A549 (cell line): ENCODE measurements around the gene KCNQ2. TPM values are rescaled to one million over a fixed set of nuclear protein-coding genes. Genes with fewer than 3 reads are reported as not detected.
A peak's percentile ranks its signal among the peaks of the same experiment; 100 is the strongest.
"Not testable (repeated sequence)": the region's sequence is repeated elsewhere in the genome, so short reads cannot be mapped to it uniquely, and the experiment has no call there.

Experiments used
- ATAC-seq, 2 experiments: fragments of 200-7000 bp in 1 of 2; fragments of >200 bp in 1 of 2; cut with Nextera tagmentation in 1 of 2; cut with Tn5 transposase in 1 of 2; 3 replicates each; pipeline versions ENCODE4 v1.8.0 to v1.9.1; 2018 to 2020; ENCODE audit warnings: mild to moderate bottlenecking in 1 of 2, moderate library complexity in 1 of 2
- CTCF ChIA-PET: fragments of 300-600 bp; sonication (Branson Sonifier 250); formaldehyde crosslinking; extraction: SDS; loops from one replicate; lab custom pipeline; 2021; ENCODE audit warnings: antibody characterized with exemption, inconsistent platforms; lab: Yijun Ruan, JAX
- POLR2A ChIA-PET: fragments of 350-600 bp; formaldehyde crosslinking; extraction: SDS; loops from one replicate; lab custom pipeline; 2021; ENCODE audit warnings: antibody characterized with exemption, inconsistent platforms; lab: Yijun Ruan, JAX
- DNase-seq, 2 experiments: peaks; one replicate each; pipeline versions ENCODE4 v3.0.0 to v3.0.0-alpha.2; 2011 to 2016; ENCODE audit warnings: low read depth in 1 of 2, low spot score in 1 of 2
- FAIRE-seq: peaks from 2 replicates; lab custom pipeline; 2011; peaks lifted over from hg19 to GRCh38; lab: Jason Lieb, UNC
- H3K27ac ChIP-seq, 2 experiments: fragments of >200 bp; sonication (Bioruptor Twin); formaldehyde crosslinking; 3 replicates each; pipeline ENCODE4 v1.5.1; 2016 to 2017
- H3K4me1 ChIP-seq: fragments of >200 bp; sonication (Bioruptor Twin); formaldehyde crosslinking; 3 replicates; pipeline ENCODE4 v1.6.1; 2016
- H3K4me2 ChIP-seq: fragments of >200 bp; sonication (Bioruptor Twin); formaldehyde crosslinking; 3 replicates; pipeline ENCODE4 v1.6.1; 2016
- H3K4me3 ChIP-seq: fragments of >200 bp; sonication (Bioruptor Twin); formaldehyde crosslinking; 3 replicates; pipeline ENCODE4 v1.5.1; 2016
- H3K9me3 ChIP-seq: fragments of >200 bp; sonication (Bioruptor Twin); formaldehyde crosslinking; 3 replicates; pipeline ENCODE4 v1.6.1; 2016
- CEBPB ChIP-seq, 2 experiments: fragments of >200 bp in 1 of 2; sonication (Bioruptor Twin) in 1 of 2; formaldehyde crosslinking in 1 of 2; IDR thresholded peaks; 2 replicates each; pipeline ENCODE4 v1.6.1; 2012 to 2016
- HDAC2 ChIP-seq: fragments of 200-600 bp; sonication (generic); IDR thresholded peaks from 2 replicates; pipeline ENCODE4 v1.6.1; 2016
- HOXA7 ChIP-seq: fragments of 250-450 bp; sonication (Bioruptor Pico); IDR thresholded peaks from 2 replicates; pipeline ENCODE4 v1.5.0; 2020; ENCODE audit warnings: mild to moderate bottlenecking, moderate library complexity
- HOXB13 ChIP-seq: fragments of 250-450 bp; sonication (Bioruptor Pico); IDR thresholded peaks from 2 replicates; pipeline ENCODE4 v1.5.0; 2020; ENCODE audit warnings: low read depth, mild to moderate bottlenecking, moderate library complexity
- SMC3 ChIP-seq: fragments of >200 bp; sonication (Bioruptor Twin); formaldehyde crosslinking; IDR thresholded peaks from 3 replicates; pipeline ENCODE4 v1.6.1; 2018; ENCODE audit warnings: inconsistent platforms
- WGBS: methylation state at CpG from one replicate; pipeline ENCODE4 v1.1.6; 2017; ENCODE audit errors: missing lambda C conversion rate; 5-methylcytosine and 5-hydroxymethylcytosine counted together
- polyA plus RNA-seq, 4 experiments: library from polyadenylated mRNA; depleted of rRNA in 3 of 4; stranded (reverse); fragments of >200 nt; fragmentation: RNase III in 1 of 4; extraction: RNeasy Plus Mini Kit Qiagen cat#74134 plus additional on column Dnase treatment in 1 of 4; gene quantifications; 2 replicates in 3 of 4; 3 replicates in 1 of 4; pipeline ENCODE4 v1.2.3, GENCODE V29; 2011 to 2017
- TF ChIP-seq, protein P1 (sequence below): fragments of 200-600 bp; sonication (generic); IDR thresholded peaks from 2 replicates; pipeline ENCODE4 v1.6.1; 2016; ENCODE audit warnings: antibody characterized with exemption, mild to moderate bottlenecking, moderate library complexity
- TF ChIP-seq, protein P2 (sequence below): fragments of >200 bp; sonication (Bioruptor Twin); formaldehyde crosslinking; IDR thresholded peaks from 3 replicates; pipeline ENCODE4 v1.6.1; 2016
- TF ChIP-seq, protein P3 (sequence below): IDR thresholded peaks from 2 replicates; pipeline ENCODE4 v1.6.1; 2012

KCNQ2 gene
- polyA plus RNA-seq, 2 of the 4 experiments (the other 2 are of a cell fraction) = 0.14 to 0.36 TPM

DNA sequence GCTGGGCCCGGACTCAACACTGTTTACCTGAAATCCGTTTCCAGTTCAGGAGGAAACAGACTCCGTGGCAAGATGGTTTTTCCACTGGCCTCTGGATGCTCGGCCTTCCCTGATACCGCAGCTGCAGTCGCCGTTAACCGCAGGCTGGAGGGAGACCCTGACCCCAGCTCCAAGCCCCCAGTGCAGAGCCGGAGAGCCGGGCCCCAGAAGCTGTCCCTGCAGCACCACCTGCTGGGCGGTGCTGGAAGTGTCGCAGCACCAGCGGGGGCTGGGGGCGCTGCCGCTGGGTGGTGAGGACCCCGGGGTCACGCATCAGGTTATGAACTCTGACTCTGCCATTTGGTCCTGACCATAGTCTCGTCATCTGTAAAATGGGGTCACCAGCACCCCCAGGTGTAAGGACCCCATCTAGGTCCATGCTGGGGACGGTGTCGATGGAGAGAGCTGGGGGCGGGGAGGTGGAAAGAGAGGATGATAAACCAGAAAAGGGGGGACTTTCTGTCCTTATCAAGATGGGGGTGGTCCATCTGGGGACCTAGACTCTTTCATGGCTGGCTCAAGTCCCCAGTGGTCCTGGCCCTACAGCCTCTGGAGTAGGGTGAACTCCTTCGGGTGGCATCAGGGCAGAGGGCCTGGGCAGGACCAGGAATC, 90.5 kb downstream of the KCNQ2 start (continued):
- TF ChIP-seq HOXB13 (CRISPR knock-in tag) = no peak
- TF ChIP-seq, protein P1, sequence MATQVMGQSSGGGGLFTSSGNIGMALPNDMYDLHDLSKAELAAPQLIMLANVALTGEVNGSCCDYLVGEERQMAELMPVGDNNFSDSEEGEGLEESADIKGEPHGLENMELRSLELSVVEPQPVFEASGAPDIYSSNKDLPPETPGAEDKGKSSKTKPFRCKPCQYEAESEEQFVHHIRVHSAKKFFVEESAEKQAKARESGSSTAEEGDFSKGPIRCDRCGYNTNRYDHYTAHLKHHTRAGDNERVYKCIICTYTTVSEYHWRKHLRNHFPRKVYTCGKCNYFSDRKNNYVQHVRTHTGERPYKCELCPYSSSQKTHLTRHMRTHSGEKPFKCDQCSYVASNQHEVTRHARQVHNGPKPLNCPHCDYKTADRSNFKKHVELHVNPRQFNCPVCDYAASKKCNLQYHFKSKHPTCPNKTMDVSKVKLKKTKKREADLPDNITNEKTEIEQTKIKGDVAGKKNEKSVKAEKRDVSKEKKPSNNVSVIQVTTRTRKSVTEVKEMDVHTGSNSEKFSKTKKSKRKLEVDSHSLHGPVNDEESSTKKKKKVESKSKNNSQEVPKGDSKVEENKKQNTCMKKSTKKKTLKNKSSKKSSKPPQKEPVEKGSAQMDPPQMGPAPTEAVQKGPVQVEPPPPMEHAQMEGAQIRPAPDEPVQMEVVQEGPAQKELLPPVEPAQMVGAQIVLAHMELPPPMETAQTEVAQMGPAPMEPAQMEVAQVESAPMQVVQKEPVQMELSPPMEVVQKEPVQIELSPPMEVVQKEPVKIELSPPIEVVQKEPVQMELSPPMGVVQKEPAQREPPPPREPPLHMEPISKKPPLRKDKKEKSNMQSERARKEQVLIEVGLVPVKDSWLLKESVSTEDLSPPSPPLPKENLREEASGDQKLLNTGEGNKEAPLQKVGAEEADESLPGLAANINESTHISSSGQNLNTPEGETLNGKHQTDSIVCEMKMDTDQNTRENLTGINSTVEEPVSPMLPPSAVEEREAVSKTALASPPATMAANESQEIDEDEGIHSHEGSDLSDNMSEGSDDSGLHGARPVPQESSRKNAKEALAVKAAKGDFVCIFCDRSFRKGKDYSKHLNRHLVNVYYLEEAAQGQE = no peak

DNA sequence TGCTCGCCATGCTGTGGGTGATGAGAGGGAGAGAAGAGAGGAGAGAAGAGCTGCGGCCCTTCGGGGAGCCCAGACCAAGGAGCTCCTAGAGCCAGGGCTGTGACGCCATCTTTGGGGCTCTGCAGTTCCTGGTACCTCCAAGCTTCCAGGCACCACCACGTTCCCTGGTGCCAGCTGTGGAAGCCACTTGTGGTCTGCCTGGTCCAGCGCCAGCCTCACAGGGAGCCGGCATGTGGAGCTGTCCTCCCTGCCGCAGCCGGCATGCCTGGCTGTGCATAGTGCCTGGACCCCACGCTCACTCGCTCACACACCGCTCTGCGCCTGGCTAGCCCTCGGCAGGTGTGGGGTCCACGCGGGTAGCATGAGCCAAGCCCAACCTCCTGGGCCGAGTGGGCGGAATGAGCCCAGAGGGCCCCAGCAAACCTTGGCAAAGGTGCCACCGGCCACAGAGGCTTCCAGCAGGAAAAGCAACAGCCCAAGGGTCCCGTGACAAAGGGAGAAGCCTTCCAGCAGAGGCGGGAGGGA, 92.0 kb downstream of the KCNQ2 start:
- Histone ChIP-seq H3K9me3 (peaks cover 7% of the 10 kb centered on the region), H3K27ac (no peak overlapping the region), H3K4me2 (no peak overlapping the region), H3K4me3 (no peak overlapping the region), H3K4me1 (no peaks in the 10 kb centered on the region)
- ATAC-seq (peak in 1 of 2 experiments; percentile 4; a peak in 1 of 6 replicates), FAIRE-seq (no peak), DNase-seq (no peak)
- 84% methylated on average over 7 of the region's 21 CpGs for WGBS
- ChIA-PET POLR2A (no interaction called here), CTCF (interaction anchor here (0.6 to 9.2 kb wide), 15 partner anchors 10 to 408 kb away, joined by 3 to 139 read pairs (median 8); no protein-coding TSS in a partner anchor)
- TF ChIP-seq, protein P2, sequence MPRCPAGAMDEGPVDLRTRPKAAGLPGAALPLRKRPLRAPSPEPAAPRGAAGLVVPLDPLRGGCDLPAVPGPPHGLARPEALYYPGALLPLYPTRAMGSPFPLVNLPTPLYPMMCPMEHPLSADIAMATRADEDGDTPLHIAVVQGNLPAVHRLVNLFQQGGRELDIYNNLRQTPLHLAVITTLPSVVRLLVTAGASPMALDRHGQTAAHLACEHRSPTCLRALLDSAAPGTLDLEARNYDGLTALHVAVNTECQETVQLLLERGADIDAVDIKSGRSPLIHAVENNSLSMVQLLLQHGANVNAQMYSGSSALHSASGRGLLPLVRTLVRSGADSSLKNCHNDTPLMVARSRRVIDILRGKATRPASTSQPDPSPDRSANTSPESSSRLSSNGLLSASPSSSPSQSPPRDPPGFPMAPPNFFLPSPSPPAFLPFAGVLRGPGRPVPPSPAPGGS = no peak
- TF ChIP-seq SMC3 = no peak
- TF ChIP-seq, protein P1 = no peak
- TF ChIP-seq, protein P3, sequence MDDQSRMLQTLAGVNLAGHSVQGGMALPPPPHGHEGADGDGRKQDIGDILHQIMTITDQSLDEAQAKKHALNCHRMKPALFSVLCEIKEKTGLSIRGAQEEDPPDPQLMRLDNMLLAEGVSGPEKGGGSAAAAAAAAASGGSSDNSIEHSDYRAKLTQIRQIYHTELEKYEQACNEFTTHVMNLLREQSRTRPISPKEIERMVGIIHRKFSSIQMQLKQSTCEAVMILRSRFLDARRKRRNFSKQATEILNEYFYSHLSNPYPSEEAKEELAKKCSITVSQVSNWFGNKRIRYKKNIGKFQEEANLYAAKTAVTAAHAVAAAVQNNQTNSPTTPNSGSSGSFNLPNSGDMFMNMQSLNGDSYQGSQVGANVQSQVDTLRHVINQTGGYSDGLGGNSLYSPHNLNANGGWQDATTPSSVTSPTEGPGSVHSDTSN = no peak
- no peak for TF ChIP-seq HDAC2
- no peak for TF ChIP-seq CEBPB (IDR thresholded peaks at IDR 0.05)
- no peak for TF ChIP-seq HOXA7 (CRISPR knock-in tag)

DNA sequence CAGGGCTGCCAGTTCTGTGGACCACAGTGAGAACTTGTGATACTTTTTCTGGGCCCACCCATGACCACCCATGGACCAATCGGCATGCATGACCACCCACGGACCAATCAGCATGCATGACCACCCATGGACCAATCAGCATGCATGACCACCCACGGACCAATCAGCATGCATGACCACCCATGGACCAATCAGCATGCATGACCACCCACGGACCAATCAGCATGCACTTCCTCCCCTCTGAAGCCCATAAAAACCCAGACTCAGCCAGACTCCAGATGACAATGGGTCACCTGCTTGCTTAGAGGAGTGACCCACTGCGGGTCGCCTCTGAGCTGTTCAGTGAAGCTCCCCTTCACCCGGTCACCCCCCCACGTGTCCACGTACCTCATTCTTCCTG, 92.6 kb downstream of the KCNQ2 start:
- peak; percentile 32 for FAIRE-seq
- H3K27ac ChIP-seq, POLR2A ChIA-PET, H3K9me3 ChIP-seq, H3K4me1 ChIP-seq, DNase-seq, H3K4me3 ChIP-seq, H3K4me2 ChIP-seq: not testable (repeated sequence)
- WGBS = 51% methylated on average over 8 of the region's 9 CpGs
- peak in 1 of 2 experiments; percentile 34; a peak in 3 of 6 replicates for ATAC-seq
- CTCF ChIA-PET = interaction anchor here (0.6 to 9.2 kb wide), 11 partner anchors 11 to 407 kb away, joined by 3 to 139 read pairs (median 8); no protein-coding TSS in a partner anchor
